HepG2 (cell line): ENCODE data around the gene TADA2B. TPM values are rescaled to one million over a fixed set of nuclear protein-coding genes. Genes with fewer than 3 reads are reported as not detected.
A peak's percentile ranks its signal among the peaks of the same experiment; 100 is the strongest.

Source experiments
- HMG20A ChIP-seq: IDR thresholded peaks from 2 replicates; pipeline ENCODE4 v1.6.1; 2016; ENCODE audit warnings: borderline replicate concordance
- MAFF ChIP-seq: IDR thresholded peaks from 2 replicates; pipeline ENCODE4 v1.6.1; 2011; ENCODE audit warnings: low read depth, low read length, improper control_type of control experiment
- MAX ChIP-seq: IDR thresholded peaks from 2 replicates; pipeline ENCODE4 v1.6.1; 2012; ENCODE audit warnings: inconsistent platforms
- PBX3 ChIP-seq: sonication (generic); formaldehyde crosslinking; IDR thresholded peaks from 2 replicates; pipeline ENCODE4 v1.8.1; 2023; ENCODE audit warnings: missing genetic modification reagents, inconsistent platforms, borderline replicate concordance
- PLSCR1 ChIP-seq: sonication (generic); formaldehyde crosslinking; IDR thresholded peaks from 2 replicates; pipeline ENCODE4 v1.5.0; 2020; ENCODE audit warnings: missing genetic modification reagents, mild to moderate bottlenecking, borderline replicate concordance
- PRMT3 ChIP-seq: sonication (generic); formaldehyde crosslinking; IDR thresholded peaks from 2 replicates; pipeline ENCODE4 v1.8.1; 2022; ENCODE audit warnings: low read depth, mild to moderate bottlenecking, moderate library complexity, missing genetic modification reagents, borderline replicate concordance
- RARG ChIP-seq: sonication (generic); formaldehyde crosslinking; IDR thresholded peaks from 2 replicates; pipeline ENCODE4 v1.4.0; 2020; ENCODE audit warnings: low read depth, mild to moderate bottlenecking, missing genetic modification reagents
- RFX1 ChIP-seq: fragments of 450-650 bp; IDR thresholded peaks from 2 replicates; pipeline ENCODE4 v1.6.1; 2017
- RFXAP ChIP-seq: sonication (generic); formaldehyde crosslinking; IDR thresholded peaks from 2 replicates; pipeline ENCODE4 v1.4.0; 2020; ENCODE audit warnings: missing genetic modification reagents, borderline replicate concordance
- RORA ChIP-seq: sonication (generic); formaldehyde crosslinking; IDR thresholded peaks from 2 replicates; pipeline ENCODE4 v1.5.0; 2020; ENCODE audit warnings: mild to moderate bottlenecking, missing genetic modification reagents, moderate library complexity
- TBP ChIP-seq: sonication (generic); formaldehyde crosslinking; IDR thresholded peaks from 2 replicates; pipeline ENCODE4 v1.5.0; 2020; ENCODE audit warnings: missing genetic modification reagents
- TCF12 ChIP-seq, 2 experiments: fragments of 450-650 bp in 1 of 2; sonication (generic) in 1 of 2; formaldehyde crosslinking in 1 of 2; IDR thresholded peaks; 2 replicates each; pipeline versions ENCODE4 v1.6.1 to v1.8.0; 2017 to 2022; ENCODE audit warnings: antibody characterized with exemption in 1 of 2, mild to moderate bottlenecking in 1 of 2, missing genetic modification reagents in 1 of 2, moderate library complexity in 1 of 2
- XBP1 ChIP-seq: sonication (generic); formaldehyde crosslinking; IDR thresholded peaks from 2 replicates; pipeline ENCODE4 v1.5.0; 2020; ENCODE audit warnings: missing genetic modification reagents
- YEATS2 ChIP-seq: sonication (generic); formaldehyde crosslinking; IDR thresholded peaks from 2 replicates; pipeline ENCODE4 v1.4.0; 2020; ENCODE audit warnings: missing genetic modification reagents, borderline replicate concordance
- ZBTB40 ChIP-seq, 2 experiments: fragments of 450-650 bp in 1 of 2; sonication (generic) in 1 of 2; formaldehyde crosslinking in 1 of 2; IDR thresholded peaks; 2 replicates each; pipeline versions ENCODE4 v1.6.1 to v1.8.0; 2016 to 2022; ENCODE audit warnings: antibody characterized with exemption in 1 of 2, mild to moderate bottlenecking in 1 of 2, missing genetic modification reagents in 1 of 2
- ZNF143 ChIP-seq: sonication (generic); formaldehyde crosslinking; IDR thresholded peaks from 2 replicates; pipeline ENCODE4 v1.4.0; 2020; ENCODE audit warnings: missing genetic modification reagents
- ZNF546 ChIP-seq: sonication (generic); formaldehyde crosslinking; conservative IDR thresholded peaks from 2 replicates; pipeline ENCODE4 v1.8.1; 2023; ENCODE audit warnings: mild to moderate bottlenecking, missing genetic modification reagents
- polyA plus RNA-seq, 8 experiments: library from polyadenylated mRNA; depleted of rRNA in 3 of 8; stranded (reverse) in 7 of 8; unstranded in 1 of 8; fragments of >200 nt; fragmentation: Illumina TruSeq in 4 of 8; extraction: Trizol in 4 of 8; gene quantifications; 2 replicates each; pipeline versions ENCODE4 v1.2.1 to v1.2.3, GENCODE V29; 2011 to 2016; ENCODE audit warnings: low read depth in 4 of 8, missing spikeins in 1 of 8, mixed read lengths in 1 of 8; ENCODE audit not compliant: insufficient read depth in 1 of 8
- total RNA-seq, 5 experiments: library from RNA; depleted of rRNA; stranded (reverse); fragments of >200 nt; fragmentation: Illumina TruSeq; extraction: Trizol; gene quantifications; 2 replicates each; pipeline ENCODE4 v1.2.3, GENCODE V29; 2016; ENCODE audit warnings: low read depth in 1 of 5

The TADA2B gene
- total and polyA plus RNA-seq, 2 of the 13 experiments (the other 11 are each of a cell fraction or from before 2014, with no cell fraction given): 4.6 to 8.9 TPM

- no peak for TF ChIP-seq ZBTB40 (IDR thresholded peaks at IDR 0.05)
- TF ChIP-seq ZBTB40 (CRISPR knock-in tag; IDR thresholded peaks at IDR 0.05): peak; percentile 12; the same call in 1 of the 2 replicates
- no peak for TF ChIP-seq PLSCR1 (CRISPR knock-in tag)
- no peak for TF ChIP-seq XBP1 (CRISPR knock-in tag)
- no peak for TF ChIP-seq YEATS2
- TF ChIP-seq RFX1: no peak
- no peak for TF ChIP-seq TCF12 (IDR thresholded peaks at IDR 0.05)
- no peak for TF ChIP-seq TCF12 (CRISPR knock-in tag; IDR thresholded peaks at IDR 0.05)
- TF ChIP-seq PRMT3 (CRISPR knock-in tag): no peak
- no peak for TF ChIP-seq MAFF
- no peak for TF ChIP-seq ZNF546
- no peak for TF ChIP-seq PBX3 (CRISPR knock-in tag)
- peak; percentile 42 for TF ChIP-seq MAX
- TF ChIP-seq ZNF143 (CRISPR knock-in tag): no peak
- no peak for TF ChIP-seq RORA
- no peak for TF ChIP-seq RARG (CRISPR knock-in tag)
- no peak; the same call in 1 of the 2 replicates for TF ChIP-seq RFXAP (CRISPR knock-in tag)
- TF ChIP-seq HMG20A (CRISPR knock-in tag): no peak
- TF ChIP-seq TBP (CRISPR knock-in tag): no peak
Observed at GRCh38 chr4:7103607-7104365, 60.6 kb downstream of the TADA2B start (continued).
